Measurements from ENCODE around the gene IRF2BPL.
"Not testable (repeated sequence)": the region's sequence is repeated elsewhere in the genome, so short reads cannot be mapped to it uniquely, and the experiment has no call there.

IRF2BPL gene

GRCh38 chr14:77022236-77022852 is 6.2 kb downstream of the IRF2BPL start:
- no peak overlapping the region for H3K4me3 ChIP-seq (ENCODE audit: low read length)
- no peak for TF ChIP-seq ZNF274 (IDR thresholded peaks at IDR 0.05; ENCODE audit: low read depth, low read length)

- H3K4me3 ChIP-seq (ENCODE audit: low read length) = not testable (repeated sequence)
Observed at GRCh38 chr14:77021424-77021823, 7.1 kb downstream of the IRF2BPL start.

- H3K4me3 ChIP-seq (ENCODE audit: low read length) = no peak overlapping the region
- TF ChIP-seq ZNF274 (IDR thresholded peaks at IDR 0.05; ENCODE audit: low read depth, low read length) = no peak
Observed at GRCh38 chr14:77018785-77019184, 9.7 kb downstream of the IRF2BPL start.

- H3K4me3 ChIP-seq (ENCODE audit: low read length) = no peak overlapping the region
- no peak for TF ChIP-seq ZNF274 (IDR thresholded peaks at IDR 0.05; ENCODE audit: low read depth, low read length)
Observed at GRCh38 chr14:77017666-77018065, 10.8 kb downstream of the IRF2BPL start.

- H3K4me3 ChIP-seq (ENCODE audit: low read length) = no peak overlapping the region
- TF ChIP-seq ZNF274 (IDR thresholded peaks at IDR 0.05; ENCODE audit: low read depth, low read length) = no peak
Observed at GRCh38 chr14:77014734-77015133, 13.8 kb downstream of the IRF2BPL start.

- H3K4me3 ChIP-seq (ENCODE audit: low read length) = no peak overlapping the region
- TF ChIP-seq ZNF274 (IDR thresholded peaks at IDR 0.05; ENCODE audit: low read depth, low read length) = no peak
Observed at GRCh38 chr14:77014004-77014604, 14.4 kb downstream of the IRF2BPL start.

- no peak overlapping the region for H3K4me3 ChIP-seq (ENCODE audit: low read length)
- no peak for TF ChIP-seq ZNF274 (IDR thresholded peaks at IDR 0.05; ENCODE audit: low read depth, low read length)
Observed at GRCh38 chr14:77012193-77012765, 16.2 kb downstream of the IRF2BPL start.

GRCh38 chr14:77011245-77011644 is 17.3 kb downstream of the IRF2BPL start:
- H3K4me3 ChIP-seq (ENCODE audit: low read length) = no peak overlapping the region
- TF ChIP-seq ZNF274 (IDR thresholded peaks at IDR 0.05; ENCODE audit: low read depth, low read length) = no peak

GRCh38 chr14:77009014-77009413 is 19.5 kb downstream of the IRF2BPL start:
- H3K4me3 ChIP-seq (ENCODE audit: low read length) = no peak overlapping the region
- no peak for TF ChIP-seq ZNF274 (IDR thresholded peaks at IDR 0.05; ENCODE audit: low read depth, low read length)

- TF ChIP-seq ZNF274 (IDR thresholded peaks at IDR 0.05; ENCODE audit: low read depth, low read length) = no peak
- no peak overlapping the region for H3K4me3 ChIP-seq (ENCODE audit: low read length)
Observed at GRCh38 chr14:77008541-77008940, 20.0 kb downstream of the IRF2BPL start.

GRCh38 chr14:77007975-77008421 is 20.5 kb downstream of the IRF2BPL start:
- no peak for TF ChIP-seq ZNF274 (IDR thresholded peaks at IDR 0.05; ENCODE audit: low read depth, low read length)
- no peak overlapping the region for H3K4me3 ChIP-seq (ENCODE audit: low read length)

- H3K4me3 ChIP-seq (ENCODE audit: low read length) = no peak overlapping the region
Observed at GRCh38 chr14:77007183-77007974, 21.1 kb downstream of the IRF2BPL start.

GRCh38 chr14:77006132-77006531 is 22.4 kb downstream of the IRF2BPL start:
- TF ChIP-seq ZNF274 (IDR thresholded peaks at IDR 0.05; ENCODE audit: low read depth, low read length) = no peak

More at GRCh38 chr14:77007183-77007974, 21.1 kb downstream of the IRF2BPL start:
- TF ChIP-seq ZNF274 (IDR thresholded peaks at IDR 0.05; ENCODE audit: low read depth, low read length) = no peak

GRCh38 chr14:77005559-77005958 is 22.9 kb downstream of the IRF2BPL start:
- no peak for TF ChIP-seq ZNF274 (IDR thresholded peaks at IDR 0.05; ENCODE audit: low read depth, low read length)

More at GRCh38 chr14:77006132-77006531, 22.4 kb downstream of the IRF2BPL start:
- no peak overlapping the region for H3K4me3 ChIP-seq (ENCODE audit: low read length)

More at GRCh38 chr14:77005559-77005958, 22.9 kb downstream of the IRF2BPL start:
- H3K4me3 ChIP-seq (ENCODE audit: low read length) = no peak overlapping the region
